Measurements from ENCODE around the gene KCNMA1. TPM values are rescaled to one million over a fixed set of nuclear protein-coding genes. Genes with fewer than 3 reads are reported as not detected.

Gene KCNMA1
- total and polyA plus RNA-seq, 8 donors, result 0.92 to 155 (median 54.3) TPM

- 70 to 79% (median 74%) methylated on average over 7 of the region's 7 CpGs for WGBS, 5 donors
Observed at GRCh38 chr10:77578583-77579227, 58.9 kb downstream of the KCNMA1 start.

GRCh38 chr10:77577666-77578229, 59.9 kb downstream of the KCNMA1 start:
- WGBS, 5 donors, result 84 to 90% (median 87%) methylated on average over 1 of the region's 1 CpG; no CpG with 5 or more reads in 1 of the 5 donors

More at GRCh38 chr10:77578583-77579227, 58.9 kb downstream of the KCNMA1 start:
- Histone ChIP-seq H3K27ac (no peak overlapping the region), H3K4me1 (peaks cover 4 to 42% (median 17%) of the 10 kb centered on the region in 4 donors), H3K27me3 (no peaks in the 10 kb centered on the region), H3K9me3 (no peaks in the 10 kb centered on the region), H3K4me3 (no peak overlapping the region), H3K36me3 (no peaks in the 10 kb centered on the region)
- intact Hi-C loops (cut with DNase I; ENCODE audit: low total_unique reads), result no loop called here
- TF ChIP-seq POLR2A (IDR thresholded peaks at IDR 0.05) (no peak), EP300 (IDR thresholded peaks at IDR 0.05) (no peak), CTCF (IDR thresholded peaks at IDR 0.05) (no peak), POLR2AphosphoS5 (IDR thresholded peaks at IDR 0.05) (no peak)
- no peak for DNase-seq

GRCh38 chr10:77576444-77577032, 61.1 kb downstream of the KCNMA1 start:
- no peak for DNase-seq
- Histone ChIP-seq H3K4me3 (no peak overlapping the region), H3K9me3 (no peaks in the 10 kb centered on the region), H3K36me3 (no peaks in the 10 kb centered on the region), H3K27me3 (no peaks in the 10 kb centered on the region), H3K4me1 (peaks cover 0 to 31% (median 13%) of the 10 kb centered on the region in 4 donors), H3K27ac (peak overlapping the region in 2 of 5 donors; percentile 22 to 69)
- 84 to 93% (median 88%) methylated on average over 9 of the region's 9 CpGs for WGBS, 5 donors
- intact Hi-C loops (cut with DNase I; ENCODE audit: low total_unique reads), result no loop called here
- TF ChIP-seq POLR2A (IDR thresholded peaks at IDR 0.05), result no peak
- no peak for TF ChIP-seq EP300 (IDR thresholded peaks at IDR 0.05)
- TF ChIP-seq CTCF (IDR thresholded peaks at IDR 0.05), result no peak
- TF ChIP-seq POLR2AphosphoS5 (IDR thresholded peaks at IDR 0.05), result no peak

More at GRCh38 chr10:77577666-77578229, 59.9 kb downstream of the KCNMA1 start:
- H3K4me3 ChIP-seq, result no peak overlapping the region
- intact Hi-C loops (cut with DNase I; ENCODE audit: low total_unique reads), result no loop called here
- TF ChIP-seq POLR2AphosphoS5 (IDR thresholded peaks at IDR 0.05) (no peak), EP300 (IDR thresholded peaks at IDR 0.05) (no peak), CTCF (IDR thresholded peaks at IDR 0.05) (no peak), POLR2A (IDR thresholded peaks at IDR 0.05) (no peak)
- no peak for DNase-seq
- H3K4me1 ChIP-seq, result peaks cover 3 to 33% (median 16%) of the 10 kb centered on the region in 4 donors
- H3K27ac ChIP-seq, result peak overlapping the region in 1 of 5 donors; percentile 5
- H3K27me3 ChIP-seq, result no peaks in the 10 kb centered on the region
- H3K9me3 ChIP-seq, result no peaks in the 10 kb centered on the region
- H3K36me3 ChIP-seq, result no peaks in the 10 kb centered on the region

- WGBS, 5 donors, result 82 to 90% (median 88%) methylated on average over 1 to 4 of the region's 4 CpGs
- Histone ChIP-seq H3K4me3 (no peak overlapping the region), H3K4me1 (peaks cover 0 to 34% (median 14%) of the 10 kb centered on the region in 4 donors), H3K36me3 (no peaks in the 10 kb centered on the region), H3K27ac (peak overlapping the region in 3 of 5 donors; percentile 7 to 69 (median 22)), H3K27me3 (no peaks in the 10 kb centered on the region), H3K9me3 (no peaks in the 10 kb centered on the region)
- intact Hi-C loops (cut with DNase I; ENCODE audit: low total_unique reads), result no loop called here
- TF ChIP-seq POLR2A (IDR thresholded peaks at IDR 0.05) (no peak), CTCF (IDR thresholded peaks at IDR 0.05) (no peak), EP300 (IDR thresholded peaks at IDR 0.05) (no peak), POLR2AphosphoS5 (IDR thresholded peaks at IDR 0.05) (no peak)
- no peak for DNase-seq
Observed at GRCh38 chr10:77576007-77576367, 61.6 kb downstream of the KCNMA1 start.
